HEK293 (cell line): ENCODE measurements around the gene ZNF285.

ENCODE experiments used
- BCL11A ChIP-seq: fragments of 450-650 bp; formaldehyde crosslinking; IDR thresholded peaks from 2 replicates; pipeline ENCODE4 v1.5.1; 2016; ENCODE audit warnings: low read depth, missing biosample characterization, missing genetic modification characterization
- HOXD13 ChIP-seq: sonication (generic); formaldehyde crosslinking; IDR thresholded peaks from 2 replicates; pipeline ENCODE4 v1.8.0; 2022; ENCODE audit warnings: missing genetic modification reagents, borderline replicate concordance
- KLF7 ChIP-seq: fragments of 450-650 bp; formaldehyde crosslinking; IDR thresholded peaks from 2 replicates; pipeline ENCODE4 v1.5.1; 2016; ENCODE audit warnings: missing biosample characterization, missing genetic modification characterization, borderline replicate concordance
- KLF9 ChIP-seq: fragments of 450-650 bp; formaldehyde crosslinking; IDR thresholded peaks from 2 replicates; pipeline ENCODE4 v1.5.1; 2016; ENCODE audit warnings: missing biosample characterization, missing genetic modification characterization, low read depth
- RBAK ChIP-seq: fragments of 450-650 bp; formaldehyde crosslinking; IDR thresholded peaks from 2 replicates; pipeline ENCODE4 v1.5.1; 2016; ENCODE audit warnings: missing biosample characterization, missing genetic modification characterization
- SETDB1 ChIP-seq: IDR thresholded peaks from one replicate; pipeline ENCODE4 v1.6.1; 2017; ENCODE audit warnings: mild to moderate bottlenecking, low read length, moderate library complexity, mixed read lengths; ENCODE audit not compliant: insufficient read length
- ZBTB10 ChIP-seq: fragments of 450-650 bp; formaldehyde crosslinking; IDR thresholded peaks from 2 replicates; pipeline ENCODE4 v1.5.1; 2016; ENCODE audit warnings: missing biosample characterization, missing genetic modification characterization
- ZEB2 ChIP-seq: fragments of 450-650 bp; formaldehyde crosslinking; IDR thresholded peaks from 2 replicates; pipeline ENCODE4 v1.5.1; 2016; ENCODE audit warnings: missing biosample characterization, missing genetic modification characterization
- ZFP3 ChIP-seq: fragments of 450-650 bp; formaldehyde crosslinking; IDR thresholded peaks from 2 replicates; pipeline ENCODE4 v1.5.1; 2016; ENCODE audit warnings: low read depth, missing biosample characterization, missing genetic modification characterization
- ZFP41 ChIP-seq: fragments of 450-650 bp; formaldehyde crosslinking; IDR thresholded peaks from 2 replicates; pipeline ENCODE4 v1.5.1; 2016; ENCODE audit warnings: missing biosample characterization, missing genetic modification characterization, borderline replicate concordance
- ZNF121 ChIP-seq: fragments of 450-650 bp; formaldehyde crosslinking; IDR thresholded peaks from 2 replicates; pipeline ENCODE4 v1.5.1; 2016; ENCODE audit warnings: missing biosample characterization, missing genetic modification characterization
- ZNF146 ChIP-seq: fragments of 450-650 bp; formaldehyde crosslinking; IDR thresholded peaks from 2 replicates; pipeline ENCODE4 v1.5.1; 2016; ENCODE audit warnings: missing biosample characterization, missing genetic modification characterization
- ZNF148 ChIP-seq: fragments of 450-650 bp; formaldehyde crosslinking; IDR thresholded peaks from 2 replicates; pipeline ENCODE4 v1.5.0; 2017; ENCODE audit warnings: missing biosample characterization, missing genetic modification characterization, borderline replicate concordance
- ZNF155 ChIP-seq: fragments of 450-650 bp; formaldehyde crosslinking; IDR thresholded peaks from 2 replicates; pipeline ENCODE4 v1.5.1; 2016; ENCODE audit warnings: missing biosample characterization, missing genetic modification characterization
- ZNF157 ChIP-seq: fragments of 450-650 bp; formaldehyde crosslinking; IDR thresholded peaks from 2 replicates; pipeline ENCODE4 v1.5.1; 2016; ENCODE audit warnings: missing biosample characterization, missing genetic modification characterization
- ZNF223 ChIP-seq: fragments of 450-650 bp; formaldehyde crosslinking; IDR thresholded peaks from 2 replicates; pipeline ENCODE4 v1.5.1; 2016; ENCODE audit warnings: missing biosample characterization, missing genetic modification characterization
- ZNF23 ChIP-seq: fragments of 450-650 bp; formaldehyde crosslinking; IDR thresholded peaks from 2 replicates; pipeline ENCODE4 v1.5.1; 2016; ENCODE audit warnings: missing biosample characterization, missing genetic modification characterization, borderline replicate concordance
- ZNF239 ChIP-seq: fragments of 450-650 bp; formaldehyde crosslinking; IDR thresholded peaks from 2 replicates; pipeline ENCODE4 v1.5.1; 2016; ENCODE audit warnings: missing biosample characterization, missing genetic modification characterization
- ZNF248 ChIP-seq: fragments of 450-650 bp; formaldehyde crosslinking; IDR thresholded peaks from 2 replicates; pipeline ENCODE4 v1.5.1; 2017; ENCODE audit warnings: missing biosample characterization, missing genetic modification characterization
- ZNF302 ChIP-seq: fragments of 450-650 bp; formaldehyde crosslinking; IDR thresholded peaks from 2 replicates; pipeline ENCODE4 v1.5.1; 2016; ENCODE audit warnings: missing biosample characterization, missing genetic modification characterization, low read depth
- ZNF362 ChIP-seq: fragments of 450-650 bp; formaldehyde crosslinking; IDR thresholded peaks from 2 replicates; pipeline ENCODE4 v1.5.1; 2016; ENCODE audit warnings: missing biosample characterization, missing genetic modification characterization
- ZNF391 ChIP-seq: fragments of 450-650 bp; formaldehyde crosslinking; IDR thresholded peaks from 2 replicates; pipeline ENCODE4 v1.5.1; 2016; ENCODE audit warnings: low read depth, missing biosample characterization, missing genetic modification characterization, borderline replicate concordance
- ZNF416 ChIP-seq: fragments of 450-650 bp; formaldehyde crosslinking; IDR thresholded peaks from 2 replicates; pipeline ENCODE4 v1.5.1; 2016; ENCODE audit warnings: missing biosample characterization, missing genetic modification characterization
- ZNF473 ChIP-seq: fragments of 450-650 bp; formaldehyde crosslinking; IDR thresholded peaks from 2 replicates; pipeline ENCODE4 v1.5.1; 2017; ENCODE audit warnings: missing biosample characterization, missing genetic modification characterization
- ZNF510 ChIP-seq: fragments of 450-650 bp; formaldehyde crosslinking; IDR thresholded peaks from 2 replicates; pipeline ENCODE4 v1.5.1; 2018; ENCODE audit warnings: mild to moderate bottlenecking, missing genetic modification characterization, missing biosample characterization; ENCODE audit not compliant: insufficient replicate concordance
- ZNF529 ChIP-seq: fragments of 450-650 bp; formaldehyde crosslinking; IDR thresholded peaks from 2 replicates; pipeline ENCODE4 v1.5.1; 2017; ENCODE audit warnings: missing genetic modification characterization, missing biosample characterization; ENCODE audit not compliant: insufficient replicate concordance
- ZNF530 ChIP-seq: fragments of 450-650 bp; formaldehyde crosslinking; IDR thresholded peaks from 2 replicates; pipeline ENCODE4 v1.5.1; 2016; ENCODE audit warnings: low read depth, missing biosample characterization, missing genetic modification characterization
- ZNF561 ChIP-seq: fragments of 450-650 bp; IDR thresholded peaks from 2 replicates; pipeline ENCODE4 v1.5.1; 2018; ENCODE audit warnings: missing biosample characterization, missing genetic modification characterization, borderline replicate concordance
- ZNF571 ChIP-seq: fragments of 450-650 bp; formaldehyde crosslinking; IDR thresholded peaks from 2 replicates; pipeline ENCODE4 v1.5.0; 2017; ENCODE audit warnings: missing biosample characterization, missing genetic modification characterization
- ZNF585B ChIP-seq: fragments of 450-650 bp; formaldehyde crosslinking; IDR thresholded peaks from 2 replicates; pipeline ENCODE4 v1.5.1; 2016; ENCODE audit warnings: missing biosample characterization, missing genetic modification characterization
- ZNF596 ChIP-seq: fragments of 450-650 bp; IDR thresholded peaks from 2 replicates; pipeline ENCODE4 v1.5.0; 2018; ENCODE audit warnings: missing biosample characterization, mild to moderate bottlenecking, missing genetic modification characterization, moderate library complexity
- ZNF664 ChIP-seq: fragments of 450-650 bp; formaldehyde crosslinking; IDR thresholded peaks from 2 replicates; pipeline ENCODE4 v1.5.1; 2016; ENCODE audit warnings: missing biosample characterization, missing genetic modification characterization
- ZNF707 ChIP-seq: fragments of 450-650 bp; formaldehyde crosslinking; IDR thresholded peaks from 2 replicates; pipeline ENCODE4 v1.5.1; 2016; ENCODE audit warnings: missing biosample characterization, missing genetic modification characterization
- ZNF747 ChIP-seq: fragments of 450-650 bp; formaldehyde crosslinking; IDR thresholded peaks from 2 replicates; pipeline ENCODE4 v1.5.1; 2016; ENCODE audit warnings: missing biosample characterization, missing genetic modification characterization
- ZNF776 ChIP-seq: fragments of 450-650 bp; formaldehyde crosslinking; IDR thresholded peaks from 2 replicates; pipeline ENCODE4 v1.5.0; 2017; ENCODE audit warnings: missing biosample characterization, missing genetic modification characterization, borderline replicate concordance
- ZSCAN30 ChIP-seq: fragments of 450-650 bp; IDR thresholded peaks from 2 replicates; pipeline ENCODE4 v1.5.1; 2018; ENCODE audit warnings: missing biosample characterization, mild to moderate bottlenecking, missing genetic modification characterization, moderate library complexity

ZNF285 gene

GRCh38 chr19:44401139-44402115 lies at the start of gene ZNF285 (continued):
- TF ChIP-seq HOXD13 (CRISPR knock-in tag) (no peak), ZSCAN30 (tag by site-specific recombination) (no peak), ZNF157 (no peak), ZEB2 (tag by site-specific recombination) (no peak), ZNF146 (tag by site-specific recombination) (no peak), ZNF302 (no peak), SETDB1 (peak; percentile 47), ZNF707 (no peak), ZNF596 (tag by site-specific recombination) (no peak), ZNF416 (tag by site-specific recombination) (no peak), ZNF664 (tag by site-specific recombination) (no peak), ZNF362 (tag by site-specific recombination) (no peak), ZNF223 (tag by site-specific recombination) (no peak), ZNF776 (no peak), ZNF248 (tag by site-specific recombination) (no peak), ZNF155 (tag by site-specific recombination) (no peak), ZNF239 (tag by site-specific recombination) (no peak), ZFP3 (tag by site-specific recombination) (no peak), ZNF747 (no peak), RBAK (tag by site-specific recombination) (no peak), ZNF585B (tag by site-specific recombination) (no peak), KLF9 (tag by site-specific recombination) (0 out of 2 replicates have a peak, but pooled peaks have one; percentile 56), ZNF121 (tag by site-specific recombination) (no peak), BCL11A (peak; percentile 62; the same call in 1 of the 2 replicates), ZNF473 (tag by site-specific recombination) (no peak), ZNF391 (tag by site-specific recombination) (no peak), ZBTB10 (tag by site-specific recombination) (0 out of 2 replicates have a peak, but pooled peaks have one; percentile 44), ZFP41 (tag by site-specific recombination) (no peak), ZNF530 (tag by site-specific recombination) (no peak), KLF7 (tag by site-specific recombination) (no peak), ZNF148 (no peak), ZNF510 (no peak), ZNF529 (tag by site-specific recombination) (no peak), ZNF571 (no peak), ZNF561 (tag by site-specific recombination) (no peak), ZNF23 (tag by site-specific recombination) (no peak)
